Gastroesophageal sphincter (tissue), 3 donors: ENCODE data around the gene IVL.

ENCODE experiments used
- CTCF ChIP-seq, 4 experiments: fragments of 200-600 bp in 2 of 4; fragments of 450-650 bp in 2 of 4; sonication (generic) in 1 of 4; IDR thresholded peaks; one replicate each; pipeline ENCODE4 v1.5.1; 2017 to 2019; ENCODE audit warnings: antibody characterized with exemption in 4 of 4, mild to moderate bottlenecking in 2 of 4, moderate library complexity in 2 of 4
- POLR2A ChIP-seq, 2 donors: fragments of 450-650 bp; IDR thresholded peaks; one replicate each; pipeline ENCODE4 v1.6.1; 2017; ENCODE audit warnings: antibody characterized with exemption in 2 of 2, mild to moderate bottlenecking in 2 of 2, moderate library complexity in 1 of 2

GRCh38 chr1:152928671-152929070 is 20.3 kb downstream of the IVL start:
- TF ChIP-seq POLR2A (IDR thresholded peaks at IDR 0.05), result no peak
- no peak for TF ChIP-seq CTCF (IDR thresholded peaks at IDR 0.05)
